HG03060 (cell line): Measurements from ENCODE around the gene CLSTN3.

Experiments
- ATAC-seq: cut with Tn5 transposase; IDR thresholded peaks from one replicate; pipeline ENCODE4 v1.9.1; 2021; ENCODE audit warnings: low read depth, moderate number of reproducible peaks; ENCODE audit not compliant: unreplicated experiment

The CLSTN3 gene

DNA sequence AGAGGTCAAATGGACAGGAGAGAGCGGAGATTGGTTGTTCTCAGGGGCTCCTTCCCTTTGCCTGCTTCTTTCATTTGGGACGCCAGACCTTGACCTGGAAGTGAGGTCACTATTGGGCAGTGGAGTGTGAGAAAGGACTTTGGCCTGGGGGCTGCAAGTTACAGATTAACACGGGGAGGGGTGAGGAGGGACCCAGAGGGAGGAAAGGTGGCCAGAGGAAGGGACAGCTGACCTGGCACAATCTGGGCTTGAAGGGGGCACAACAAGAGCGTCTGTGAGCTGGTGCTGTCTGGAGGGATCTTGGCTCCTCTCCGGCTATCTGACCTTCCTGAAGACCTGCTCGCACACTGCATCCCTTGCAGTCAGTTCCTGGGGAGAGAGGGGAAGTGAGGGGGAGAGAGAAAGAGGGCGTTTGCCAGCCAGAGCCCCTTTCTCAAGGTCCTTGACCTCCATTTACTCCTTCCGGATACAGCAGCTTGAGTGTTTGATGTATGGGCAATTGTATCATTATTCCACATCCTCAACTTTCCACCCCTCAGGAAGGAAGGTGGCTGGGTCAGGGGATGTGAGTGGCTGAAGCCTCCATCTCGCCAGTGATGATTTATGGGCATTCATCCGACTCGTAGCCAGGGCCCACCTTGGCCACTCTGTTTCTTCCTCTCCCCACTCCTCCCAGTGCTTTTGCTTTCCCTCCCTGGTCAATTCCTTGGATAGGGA, 6.2 kb upstream of the CLSTN3 start:
- no peak for ATAC-seq

DNA sequence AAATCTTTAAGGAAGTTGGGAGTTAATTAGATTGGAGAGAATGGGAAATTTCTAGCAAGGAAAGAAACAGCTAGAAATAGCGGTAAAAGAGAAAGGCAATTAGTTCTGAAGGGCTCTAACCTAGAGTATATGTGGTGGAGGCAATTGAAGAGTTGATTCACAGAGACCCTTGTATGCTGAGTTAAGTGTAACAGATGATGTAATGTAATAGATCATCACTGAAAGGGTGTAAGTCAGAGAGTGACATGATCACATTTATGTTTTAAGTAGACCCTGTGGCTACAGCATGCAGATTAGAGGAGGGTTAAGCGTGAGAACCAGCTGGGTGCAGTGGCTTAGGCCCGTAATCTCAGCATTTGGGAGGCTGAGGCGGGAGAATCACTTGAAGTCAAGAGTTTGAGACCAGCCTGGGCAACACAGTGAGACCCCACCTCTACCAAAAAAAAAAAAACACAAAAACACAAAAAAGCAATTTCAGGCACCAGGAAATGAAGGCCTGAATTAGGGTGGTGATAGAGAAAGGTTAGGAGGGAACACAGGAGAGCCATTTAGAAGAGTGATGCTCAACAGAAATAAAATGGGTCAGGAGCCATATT, 4.4 kb upstream of the CLSTN3 start:
- no peak for ATAC-seq

DNA sequence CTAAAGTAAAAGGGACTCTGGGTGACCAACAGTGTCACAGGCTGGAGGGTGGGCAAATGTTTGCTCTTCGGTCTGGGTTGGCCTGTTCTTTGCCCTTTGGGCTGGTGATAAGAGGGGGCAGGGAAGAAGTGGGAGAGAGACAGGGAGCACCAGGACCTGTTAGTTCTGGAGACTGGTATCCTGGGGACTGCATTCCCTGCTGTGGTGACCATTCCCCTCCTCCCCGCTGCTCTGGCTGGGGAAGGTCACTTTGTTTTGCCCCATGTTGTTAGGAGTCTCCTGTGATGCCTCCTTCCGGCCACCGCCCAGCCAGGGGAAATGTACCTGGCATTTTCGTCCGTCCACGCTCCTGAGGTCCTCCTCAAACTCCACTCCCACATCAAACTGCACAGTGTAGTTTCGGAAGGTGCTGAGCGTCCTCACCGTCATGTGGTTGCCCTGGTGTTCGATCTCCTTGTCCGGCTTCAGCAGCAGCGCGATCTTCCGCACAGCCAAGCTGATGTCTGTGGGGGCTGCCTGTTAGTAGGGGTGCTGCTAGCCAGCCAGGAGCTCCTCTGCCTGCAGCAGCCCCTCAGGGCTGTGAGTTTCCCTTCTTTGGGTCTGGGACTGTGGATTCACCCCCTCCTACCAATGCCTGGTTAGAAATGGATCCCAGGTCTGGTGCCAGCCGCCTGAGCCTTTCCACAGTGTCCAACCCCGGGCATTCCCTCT, 2.1 kb upstream of the CLSTN3 start:
- no peak for ATAC-seq

DNA sequence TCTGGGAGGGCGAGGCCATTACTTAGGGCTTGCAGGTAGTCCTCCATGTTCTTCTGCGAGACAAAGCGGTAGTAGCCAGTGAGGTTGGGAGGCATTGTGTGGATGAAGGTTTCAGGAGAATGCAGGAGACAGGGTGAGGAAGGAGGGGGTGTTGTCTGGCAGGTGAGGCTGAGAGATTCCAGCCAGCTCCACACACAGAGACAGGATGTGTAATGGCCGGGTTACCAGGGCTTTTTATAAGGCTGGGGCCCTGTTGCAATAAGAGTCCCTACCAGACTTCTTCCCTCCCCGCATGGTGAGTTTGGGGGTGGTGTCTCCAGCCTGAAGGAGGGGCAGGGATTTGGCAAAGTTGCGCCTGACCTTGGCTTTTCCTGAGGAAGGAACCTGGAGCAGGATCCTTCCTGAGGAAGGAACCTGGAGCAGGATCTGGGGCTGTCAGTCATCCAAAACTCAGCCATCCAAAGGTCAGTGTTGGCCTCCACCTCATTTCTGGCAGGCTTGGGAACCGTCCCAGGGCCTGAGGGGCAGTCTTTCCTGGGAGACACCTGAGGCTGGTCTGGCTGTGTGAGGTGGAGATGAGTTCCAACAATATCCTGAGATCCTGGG, 1.4 kb upstream of the CLSTN3 start, which contains the start of gene RBP5:
RBP5 (minus strand) TSS at position 209 of the 606 bp plus-strand sequence; CDS start at position 95, 114 bp downstream.
- ATAC-seq = no peak

DNA sequence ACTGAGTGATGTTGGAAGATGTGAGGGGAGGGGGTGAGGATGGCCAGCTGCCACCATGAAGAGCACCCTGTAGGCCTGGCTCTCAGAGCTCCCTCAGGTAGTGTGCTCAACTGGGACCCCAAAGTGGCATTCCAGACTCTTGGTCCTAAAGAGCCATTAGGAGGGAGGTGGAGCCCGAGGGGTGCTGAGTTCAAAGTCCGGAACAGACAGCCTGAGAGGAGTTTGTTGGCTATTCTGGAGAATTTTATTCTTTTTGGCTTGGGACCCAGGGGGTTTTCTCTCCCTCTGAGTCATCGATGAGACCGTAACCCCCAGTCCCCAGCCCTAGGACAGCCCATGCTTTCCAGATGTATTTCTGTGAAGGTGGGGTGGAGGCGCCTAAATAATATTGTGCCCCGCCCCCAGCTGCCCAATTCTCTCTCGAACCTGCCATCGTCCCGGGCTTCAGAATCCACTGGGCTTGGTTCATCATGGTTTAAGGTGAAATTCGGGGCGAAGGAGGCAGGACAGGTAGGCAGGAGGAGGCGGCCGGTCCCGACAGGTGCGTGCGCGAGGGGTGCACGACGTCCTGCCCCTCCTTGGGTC, 792 bp upstream of the CLSTN3 start:
- ATAC-seq = no peak

DNA sequence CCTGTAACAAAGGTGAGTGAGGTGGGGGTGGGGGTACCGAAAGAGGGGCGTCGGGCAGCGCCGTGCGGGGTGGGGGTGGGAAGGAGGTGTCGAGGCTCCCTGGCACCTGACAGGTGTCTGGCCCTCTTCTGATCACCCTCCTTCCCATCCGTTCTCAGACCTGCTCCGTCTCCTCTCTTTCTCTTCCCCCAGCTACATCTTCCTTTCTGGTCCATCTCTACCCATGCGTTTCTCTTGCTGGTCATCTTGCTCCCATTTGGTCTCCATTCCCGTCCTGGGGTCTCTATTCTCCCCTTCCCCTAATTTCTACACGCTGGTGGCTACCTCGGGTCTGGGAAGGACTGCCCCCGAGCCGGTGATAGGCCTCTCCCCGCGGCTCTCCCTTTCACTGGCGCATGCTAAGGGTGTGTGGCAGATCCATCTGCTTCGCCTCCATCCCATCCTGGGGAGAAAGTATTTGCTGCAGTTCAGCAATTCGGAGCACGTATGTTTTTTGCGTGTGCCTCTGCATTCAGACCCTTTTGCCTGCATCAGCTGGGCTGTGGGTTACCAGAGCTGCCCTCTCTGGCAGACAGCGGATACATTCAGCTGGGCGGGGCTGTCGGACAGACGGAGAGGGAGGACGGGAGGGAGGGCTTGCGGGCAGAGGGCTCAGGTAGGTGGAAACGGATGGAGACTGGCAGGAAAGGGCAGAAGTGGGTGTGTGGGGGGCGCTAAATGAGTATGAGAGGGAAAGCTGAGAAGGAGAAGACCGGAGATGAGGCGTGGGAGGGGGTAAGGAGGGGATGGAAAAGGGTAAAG, 730 bp downstream of the CLSTN3 start:
- ATAC-seq = no peak

DNA sequence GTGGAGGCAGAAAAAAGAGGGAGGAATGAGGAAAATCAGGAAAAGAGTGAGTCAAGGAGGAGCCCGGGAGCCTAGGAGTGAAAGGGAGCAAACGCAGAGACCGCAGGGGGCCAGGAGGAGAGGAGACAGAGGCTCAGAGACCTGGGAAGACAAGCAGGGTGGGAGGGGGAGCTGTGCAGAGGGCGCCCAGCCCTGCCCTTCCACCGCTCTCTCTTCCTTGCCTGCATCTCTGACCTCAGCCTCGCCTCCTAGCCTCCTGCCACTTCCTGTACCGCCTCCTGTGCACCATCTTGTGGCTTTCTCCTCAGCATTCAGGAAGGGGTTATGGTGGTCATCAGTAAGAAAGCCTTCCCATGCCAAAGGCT, 1.3 kb downstream of the CLSTN3 start:
- ATAC-seq = no peak

DNA sequence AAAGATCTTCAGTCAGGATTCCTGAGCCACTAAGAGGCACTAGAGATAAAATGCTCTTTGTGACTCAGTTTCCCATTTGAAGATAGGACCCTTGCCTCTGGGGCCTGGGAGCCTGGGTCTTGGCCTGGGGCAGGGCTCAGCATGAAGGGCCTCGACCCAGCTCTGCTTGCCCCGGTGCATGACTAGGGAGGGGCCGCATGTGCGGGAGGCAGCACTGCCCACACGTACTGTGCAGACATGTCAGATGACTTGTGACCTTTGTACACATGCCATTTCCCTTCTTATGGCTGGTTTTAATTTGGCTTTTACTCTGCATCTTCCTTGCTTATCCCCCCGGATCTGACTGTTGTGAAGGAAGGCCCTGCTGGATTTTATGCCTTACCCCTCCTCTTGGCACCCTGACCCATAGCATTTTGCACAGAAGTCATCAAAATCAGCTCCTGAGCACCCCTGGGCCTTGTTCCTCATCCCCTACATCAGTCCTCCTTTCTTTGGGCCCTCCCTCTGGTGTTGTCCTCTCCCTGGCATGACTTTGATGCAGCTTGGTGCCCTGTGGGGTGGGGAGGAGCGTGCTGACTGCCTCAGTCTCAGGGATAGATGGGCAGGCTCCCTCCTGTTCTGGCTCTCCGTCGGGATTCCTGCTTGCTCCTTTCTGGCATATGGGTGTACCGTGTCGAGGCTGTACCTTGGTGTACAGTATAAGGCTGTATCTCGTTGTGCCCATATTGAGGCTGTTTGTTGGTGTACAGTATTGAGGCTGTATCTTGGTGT, 4.4 kb downstream of the CLSTN3 start:
- ATAC-seq = no peak

DNA sequence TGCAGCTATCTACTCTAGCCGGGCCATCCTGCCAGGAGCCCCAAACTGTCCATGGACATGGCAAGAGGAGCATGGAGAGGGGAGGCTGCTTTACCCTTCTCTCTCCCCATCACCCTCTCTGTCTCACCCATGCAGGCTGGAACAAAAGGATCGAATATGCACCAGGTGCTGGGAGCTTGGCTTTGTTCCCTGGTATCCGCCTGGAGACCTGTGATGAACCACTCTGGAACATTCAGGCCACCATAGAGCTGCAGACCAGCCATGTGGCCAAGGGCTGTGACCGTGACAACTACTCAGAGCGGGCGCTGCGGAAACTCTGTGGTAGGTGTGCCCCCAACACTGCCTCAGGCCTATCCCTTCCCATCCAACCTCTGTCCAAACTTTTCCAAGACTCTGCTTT, 5.9 kb downstream of the CLSTN3 start:
- no peak for ATAC-seq

DNA sequence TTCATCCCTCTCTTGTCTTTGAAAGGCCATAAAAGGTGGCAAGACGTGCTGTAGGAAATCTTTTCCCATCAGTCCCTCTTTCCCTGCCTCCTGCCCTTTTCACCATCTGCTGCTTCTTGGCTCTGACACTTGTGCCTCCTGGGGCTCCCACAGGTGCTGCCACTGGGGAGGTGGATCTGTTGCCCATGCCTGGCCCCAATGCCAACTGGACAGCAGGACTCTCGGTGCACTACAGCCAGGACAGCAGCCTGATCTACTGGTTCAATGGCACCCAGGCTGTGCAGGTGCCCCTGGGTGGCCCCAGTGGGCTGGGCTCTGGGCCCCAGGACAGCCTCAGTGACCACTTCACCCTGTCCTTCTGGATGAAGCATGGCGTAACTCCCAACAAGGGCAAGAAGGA, 6.5 kb downstream of the CLSTN3 start:
- no peak for ATAC-seq

DNA sequence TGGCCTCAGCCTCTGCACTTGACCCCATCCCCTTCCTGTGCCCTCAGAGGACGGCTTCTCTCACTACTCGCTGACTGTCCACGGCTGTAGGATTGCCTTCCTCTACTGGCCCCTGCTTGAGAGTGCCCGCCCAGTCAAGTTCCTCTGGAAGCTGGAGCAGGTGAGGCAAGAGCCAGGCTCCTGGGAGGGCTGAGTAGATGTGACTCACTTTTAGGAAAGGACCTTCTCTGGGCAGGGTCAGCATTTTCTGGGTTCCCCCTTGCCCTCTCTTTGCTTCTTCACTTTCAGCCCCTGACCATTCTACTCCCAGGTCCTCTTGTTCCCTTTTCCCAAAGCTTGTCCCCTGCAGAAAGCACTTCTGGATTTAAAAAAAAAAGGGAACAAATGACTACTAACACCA, 7.7 kb downstream of the CLSTN3 start:
- ATAC-seq = no peak

DNA sequence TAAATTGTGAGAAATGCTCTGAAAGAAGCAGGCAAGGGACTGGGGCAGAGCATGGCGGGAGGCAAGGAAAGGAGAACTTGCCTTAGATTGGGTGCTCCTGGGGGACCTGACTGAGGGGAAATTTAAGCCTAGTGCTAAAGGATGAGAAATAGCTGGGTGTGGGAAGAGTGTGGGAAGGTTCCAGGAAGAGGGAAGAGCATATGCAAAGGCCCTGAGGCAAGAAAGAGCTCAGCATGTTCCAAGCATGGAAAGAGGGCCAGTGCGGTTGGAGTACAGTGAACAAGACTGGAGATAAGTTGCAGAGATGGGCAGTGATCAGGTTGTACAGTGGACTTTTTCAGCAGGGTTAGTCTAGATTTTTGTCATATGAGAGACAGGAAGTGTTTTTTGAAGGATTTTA, 9.0 kb downstream of the CLSTN3 start:
- no peak for ATAC-seq

DNA sequence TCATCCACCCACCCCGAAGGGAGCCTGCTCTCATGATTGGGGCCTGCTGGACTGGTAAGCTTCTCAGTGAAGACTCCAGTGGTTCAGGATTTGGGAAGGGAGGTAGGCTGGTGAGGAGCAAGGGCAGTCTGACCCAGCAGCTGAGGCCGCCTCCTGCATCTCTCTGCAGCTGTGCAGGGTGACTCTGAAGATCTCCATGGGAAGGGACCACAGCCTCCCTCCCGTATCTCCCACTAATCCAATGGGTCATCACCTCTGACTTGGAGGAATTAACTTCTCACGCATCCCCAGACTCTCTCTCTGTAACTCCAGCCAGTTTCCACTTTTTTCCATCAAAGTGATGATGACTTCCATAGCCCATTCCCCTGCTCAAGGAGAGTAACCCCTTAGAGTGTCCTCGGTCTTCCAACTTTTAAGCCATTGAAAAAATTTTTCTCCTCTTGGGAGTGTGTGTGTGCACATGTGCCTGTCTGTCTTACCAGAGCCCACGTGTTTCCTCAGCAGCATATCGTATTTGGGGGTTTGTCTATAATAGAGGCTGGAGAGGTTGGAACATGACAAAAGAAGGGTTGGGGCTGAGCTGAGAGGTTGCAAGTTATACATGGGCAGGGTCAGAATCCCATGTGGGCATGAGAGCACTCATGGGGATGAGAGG, 11.3 kb downstream of the CLSTN3 start:
- ATAC-seq = no peak

DNA sequence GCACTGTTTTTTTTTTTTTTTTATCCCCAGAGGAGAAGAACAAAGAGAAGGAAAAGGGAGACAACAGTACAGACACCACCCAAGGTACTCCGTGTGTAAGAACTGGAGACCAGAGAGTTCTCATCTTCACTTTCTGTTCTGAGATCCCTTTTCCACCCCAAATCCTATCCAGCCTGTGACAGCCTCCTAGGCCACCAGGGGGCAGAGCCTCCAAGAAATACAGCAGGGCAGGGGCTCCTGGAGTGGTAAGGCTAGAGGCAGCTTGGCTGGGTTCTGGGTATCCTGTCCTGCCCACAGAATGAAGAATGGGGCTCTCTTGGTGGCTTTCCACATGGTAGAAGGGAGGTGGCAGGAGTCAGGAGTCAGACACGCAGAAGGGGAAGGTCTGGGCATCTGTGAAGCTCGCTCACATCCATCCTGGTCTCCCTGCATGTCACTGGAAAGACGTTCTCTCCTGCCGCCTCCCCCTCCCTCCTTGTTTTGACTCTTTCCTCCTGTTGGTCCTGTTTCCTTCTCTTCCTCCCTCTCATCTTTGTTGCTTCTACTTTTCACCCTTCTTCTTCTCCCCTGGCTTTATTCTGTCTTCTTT, 12.0 kb downstream of the CLSTN3 start:
- ATAC-seq = no peak

DNA sequence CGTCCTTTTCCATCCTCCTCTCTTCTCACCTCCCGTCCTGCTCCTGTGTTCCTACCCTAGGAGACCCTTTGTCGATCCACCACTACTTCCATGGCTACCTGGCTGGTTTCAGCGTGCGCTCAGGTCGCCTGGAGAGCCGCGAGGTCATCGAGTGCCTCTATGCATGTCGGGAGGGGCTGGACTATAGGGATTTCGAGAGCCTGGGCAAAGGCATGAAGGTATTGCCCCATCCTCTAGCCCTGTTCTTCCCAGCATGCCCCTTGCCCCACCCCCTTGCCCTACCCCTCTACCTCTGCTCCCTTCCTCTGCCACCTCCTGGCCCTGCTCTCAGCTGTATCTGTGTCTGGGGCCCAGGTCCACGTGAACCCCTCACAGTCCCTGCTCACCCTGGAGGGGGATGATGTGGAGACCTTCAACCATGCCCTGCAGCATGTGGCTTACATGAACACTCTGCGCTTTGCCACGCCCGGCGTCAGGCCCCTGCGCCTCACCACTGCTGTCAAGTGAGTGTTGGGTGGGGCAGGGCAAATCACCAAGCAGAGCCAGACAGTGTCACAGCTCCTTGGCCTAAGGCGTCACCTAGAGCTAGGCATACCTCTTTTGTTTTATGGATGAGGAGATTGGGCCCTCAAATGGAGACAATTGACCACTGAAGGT, 12.8 kb downstream of the CLSTN3 start:
- ATAC-seq = no peak

DNA sequence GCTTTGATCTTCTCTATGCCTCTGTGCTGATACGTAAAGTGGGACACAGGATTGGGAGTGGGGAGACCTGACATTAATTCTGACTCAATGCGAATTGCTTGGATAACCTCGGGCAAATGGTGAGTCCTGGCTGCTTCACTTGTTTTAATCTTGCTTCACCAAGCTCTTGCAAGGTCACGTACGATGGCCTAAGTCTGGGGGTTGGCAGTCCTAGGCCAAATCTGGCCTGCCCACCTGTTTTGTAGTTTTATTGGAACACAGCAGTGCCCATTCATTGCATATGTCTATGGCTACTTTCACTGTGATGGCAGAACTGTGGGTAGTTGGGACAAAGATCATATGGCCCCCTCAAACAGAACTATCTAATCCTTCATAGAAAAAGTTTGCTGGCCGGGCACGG, 13.4 kb downstream of the CLSTN3 start:
- ATAC-seq = no peak

DNA sequence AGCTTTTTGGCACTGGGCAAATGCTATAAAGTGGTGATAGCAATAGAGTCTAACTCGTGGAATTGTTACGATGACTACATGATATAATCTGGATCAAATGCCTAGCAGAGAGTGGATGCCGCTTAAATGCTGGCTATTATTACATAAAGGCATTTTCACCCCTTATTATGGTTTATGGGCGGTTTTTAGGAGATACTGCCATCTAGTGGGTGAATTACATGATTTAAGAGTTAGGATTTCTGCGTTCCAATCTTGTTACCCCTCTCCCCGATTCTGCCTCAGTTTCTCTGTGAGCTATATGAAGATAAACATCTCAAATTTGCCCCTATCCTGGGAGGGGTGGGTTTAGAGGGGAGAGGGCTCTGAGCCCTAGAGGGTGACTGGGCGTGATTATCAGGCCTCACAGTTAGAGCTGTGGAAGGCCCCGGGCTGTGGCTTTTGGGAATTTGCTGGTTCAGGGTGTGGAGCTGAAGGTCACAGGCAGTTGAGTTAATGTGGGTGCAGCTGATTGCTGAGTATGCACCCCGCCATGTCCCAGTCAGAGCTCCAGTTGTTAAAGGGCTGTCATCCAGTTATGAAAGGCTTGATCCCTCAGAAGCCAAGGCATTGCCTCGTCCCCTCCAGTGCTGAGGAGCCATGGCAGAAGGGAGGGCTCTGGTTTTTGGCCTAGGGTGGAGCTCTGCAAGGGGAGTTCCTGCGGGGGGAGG, 14.4 kb downstream of the CLSTN3 start:
- no peak for ATAC-seq

DNA sequence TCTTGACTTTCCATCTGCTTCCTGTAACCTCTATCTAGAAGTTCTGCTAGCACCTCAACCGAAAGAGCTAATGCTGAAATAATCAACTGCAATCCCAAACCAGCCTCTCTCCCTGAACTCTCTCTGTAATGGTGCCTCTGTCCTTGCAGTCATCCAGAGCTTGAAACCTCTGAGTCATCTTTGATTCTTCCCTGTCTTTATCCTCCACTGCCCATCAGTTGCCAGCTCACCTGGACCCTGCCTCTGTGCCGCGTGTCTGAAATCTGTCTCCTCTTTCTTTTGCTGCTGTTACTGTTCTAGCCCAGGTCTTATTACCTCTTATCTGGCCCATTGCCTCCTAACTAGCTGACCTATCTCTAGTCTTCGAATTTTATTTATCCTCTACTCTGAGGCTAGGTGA, 15.5 kb downstream of the CLSTN3 start:
- no peak for ATAC-seq
